ENCODE data around the gene SLC22A24.
"Not testable (repeated sequence)": the region's sequence is repeated elsewhere in the genome, so short reads cannot be mapped to it uniquely, and the experiment has no call there.

SLC22A24 gene, protein sequence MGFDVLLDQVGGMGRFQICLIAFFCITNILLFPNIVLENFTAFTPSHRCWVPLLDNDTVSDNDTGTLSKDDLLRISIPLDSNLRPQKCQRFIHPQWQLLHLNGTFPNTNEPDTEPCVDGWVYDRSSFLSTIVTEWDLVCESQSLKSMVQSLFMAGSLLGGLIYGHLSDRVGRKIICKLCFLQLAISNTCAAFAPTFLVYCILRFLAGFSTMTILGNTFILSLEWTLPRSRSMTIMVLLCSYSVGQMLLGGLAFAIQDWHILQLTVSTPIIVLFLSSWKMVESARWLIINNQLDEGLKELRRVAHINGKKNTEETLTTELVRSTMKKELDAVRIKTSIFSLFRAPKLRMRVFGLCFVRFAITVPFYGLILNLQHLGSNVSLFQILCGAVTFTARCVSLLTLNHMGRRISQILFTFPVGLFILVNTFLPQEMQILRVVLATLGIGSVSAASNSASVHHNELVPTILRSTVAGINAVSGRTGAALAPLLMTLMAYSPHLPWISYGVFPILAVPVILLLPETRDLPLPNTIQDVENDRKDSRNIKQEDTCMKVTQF

GRCh38 chr11:63144121-63144520 lies at the start of gene SLC22A24:
Gene SLC22A24, minus strand, starts transcription at chr11:63144221. Its CDS starts 442 bp downstream, at chr11:63143779.
- DNase-seq (ENCODE audit: low spot score): no peak

- no peak for DNase-seq (ENCODE audit: low spot score)
Measured at GRCh38 chr11:63180536-63180935, 36.5 kb upstream of the SLC22A24 start.

DNA sequence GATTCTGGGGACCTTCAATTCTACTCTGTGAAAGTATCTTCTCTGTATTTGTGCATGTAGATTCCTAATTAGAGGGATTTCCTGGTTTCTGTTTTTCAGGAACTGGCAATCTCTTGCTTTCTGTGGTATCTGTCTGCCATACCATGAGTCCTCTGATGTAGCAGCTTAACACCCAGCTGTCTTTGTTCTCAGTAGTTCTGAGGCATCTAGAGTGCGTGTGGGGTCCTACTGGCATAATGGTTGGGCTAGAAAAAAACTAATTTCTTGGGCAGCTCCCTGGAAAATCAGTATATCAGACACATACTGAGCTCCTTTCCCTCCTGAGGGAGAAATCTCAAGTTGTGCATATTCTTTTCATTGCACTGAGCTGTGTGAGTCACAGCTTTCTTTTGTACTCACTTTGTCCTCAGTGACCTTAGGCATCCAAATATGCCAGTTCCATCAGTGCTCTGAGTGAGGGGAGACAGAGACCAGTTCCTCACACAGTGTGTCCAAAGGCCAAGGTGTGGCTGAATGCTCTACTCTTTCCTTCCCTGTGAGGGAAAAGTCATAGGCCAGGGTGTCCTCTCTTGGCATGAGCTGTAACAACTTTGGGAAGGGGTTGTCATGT lies 35.5 kb upstream of the SLC22A24 start:
- DNase-seq (ENCODE audit: low spot score): no peak

DNA sequence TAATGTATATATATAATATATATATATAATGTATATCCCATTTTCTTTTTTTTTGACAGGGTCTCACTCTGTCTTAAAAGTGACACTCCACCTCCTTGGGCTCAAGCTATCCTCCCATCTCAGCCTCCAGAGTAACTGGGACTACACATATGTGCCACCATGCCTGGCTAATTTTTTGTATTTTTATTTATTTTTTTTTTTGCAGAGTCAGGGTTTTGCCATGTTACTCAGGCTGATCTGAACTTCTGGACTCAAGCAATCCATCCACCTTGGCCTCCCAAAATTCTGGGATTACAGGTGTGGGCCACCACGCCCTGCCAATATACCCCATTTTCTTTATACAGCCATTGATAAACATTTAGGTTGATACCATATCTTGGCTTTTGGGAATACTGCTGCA lies 33.9 kb upstream of the SLC22A24 start:
- DNase-seq (ENCODE audit: low spot score): no peak

- DNase-seq (ENCODE audit: low spot score): no peak
Measured at GRCh38 chr11:63165706-63166310, 21.8 kb upstream of the SLC22A24 start.

DNA sequence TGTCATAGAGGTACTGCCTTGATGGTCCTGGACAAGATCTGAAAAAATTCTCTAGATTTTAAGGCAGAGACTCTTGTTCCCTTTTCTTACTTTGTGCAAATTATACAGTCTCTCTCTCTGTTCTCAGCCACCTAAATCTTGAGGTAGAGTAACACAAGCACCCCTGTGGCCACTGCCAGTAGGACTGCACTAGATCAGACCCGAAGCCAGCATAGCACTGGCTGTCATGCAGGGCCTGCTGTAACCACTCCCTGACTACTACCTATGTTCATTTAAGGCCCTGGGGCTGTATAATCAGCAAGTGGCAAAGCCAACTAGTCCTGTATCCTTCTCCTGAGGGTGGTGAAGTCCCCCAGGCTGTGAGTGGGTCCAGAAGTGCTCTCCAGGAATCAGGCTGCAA lies 11.8 kb upstream of the SLC22A24 start:
- no peak for DNase-seq (ENCODE audit: low spot score)

GRCh38 chr11:63146581-63146980 lies 2.6 kb upstream of the SLC22A24 start:
- DNase-seq (ENCODE audit: low spot score): no peak

GRCh38 chr11:63142459-63142858 lies 1.6 kb downstream of the SLC22A24 start:
- no peak for DNase-seq (ENCODE audit: low spot score)

- DNase-seq (ENCODE audit: low spot score): no peak
Measured at GRCh38 chr11:63132985-63133775, 10.8 kb downstream of the SLC22A24 start.

- no peak for DNase-seq (ENCODE audit: low spot score)
Measured at GRCh38 chr11:63099555-63099954, 44.5 kb downstream of the SLC22A24 start.

- DNase-seq (ENCODE audit: low spot score): no peak
Measured at GRCh38 chr11:63080682-63081081, 63.3 kb downstream of the SLC22A24 start.

DNA sequence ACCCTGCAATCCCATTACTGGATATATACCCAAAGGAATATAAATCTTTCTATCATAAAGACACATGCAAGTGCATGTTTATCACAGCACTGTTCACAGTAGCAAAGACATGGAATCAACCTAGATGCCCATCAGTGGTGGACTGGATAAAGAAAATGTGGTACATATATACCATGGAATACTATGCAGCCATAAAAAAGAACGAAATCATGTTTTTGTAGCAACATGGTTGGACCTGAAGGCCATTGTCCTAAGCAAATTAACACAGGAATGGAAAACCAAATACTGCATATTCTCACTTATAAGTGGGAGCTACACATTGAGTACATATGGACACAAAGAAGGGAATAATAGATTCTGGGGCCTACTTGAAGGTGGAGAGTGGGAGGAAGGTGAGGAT lies 97.8 kb downstream of the SLC22A24 start:
- DNase-seq (ENCODE audit: low spot score): not testable (repeated sequence)

GRCh38 chr11:63042596-63042995 lies 101.4 kb downstream of the SLC22A24 start:
- DNase-seq (ENCODE audit: low spot score): no peak

DNA sequence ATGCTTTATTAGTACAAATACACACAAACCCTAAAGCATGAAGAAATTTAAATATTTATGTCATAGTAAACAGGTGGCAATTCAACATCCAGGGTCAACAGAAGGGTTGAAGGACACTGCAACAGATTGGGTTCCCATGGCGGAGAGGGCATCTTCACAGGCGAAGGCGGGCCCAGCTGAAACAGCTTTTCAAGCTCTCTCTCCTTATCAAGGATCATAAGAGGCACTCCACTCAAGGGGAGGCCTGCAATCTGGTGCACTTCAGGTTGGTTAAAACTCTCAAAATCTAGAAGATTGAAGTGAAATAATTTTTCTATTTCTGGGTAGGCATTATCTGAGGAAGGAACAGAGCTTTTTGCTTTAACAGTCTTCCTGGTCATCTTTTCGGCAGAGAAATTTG lies 111.6 kb downstream of the SLC22A24 start:
- no peak for DNase-seq (ENCODE audit: low spot score)

Measured in pons (tissue), 1 donor.